GM12878 (cell line): ENCODE data around the gene TPD52L2. TPM values are rescaled to one million over a fixed set of nuclear protein-coding genes. Genes with fewer than 3 reads are reported as not detected.

Source experiments
- BCL11A ChIP-seq: IDR thresholded peaks from 2 replicates; pipeline ENCODE4 v1.6.1; 2011; ENCODE audit warnings: low read depth, low read length
- CREB1 ChIP-seq: IDR thresholded peaks from 2 replicates; pipeline ENCODE4 v1.6.1; 2012; ENCODE audit warnings: low read depth, mild to moderate bottlenecking, inconsistent platforms
- EED ChIP-seq: sonication (generic); IDR thresholded peaks from 2 replicates; pipeline ENCODE4 v1.6.1; 2016; ENCODE audit warnings: antibody characterized with exemption, low read depth
- ESRRA ChIP-seq: IDR thresholded peaks from 2 replicates; pipeline ENCODE4 v1.6.1; 2012; ENCODE audit warnings: mild to moderate bottlenecking, low read length, improper control_type of control experiment
- ETV6 ChIP-seq, 2 experiments: fragments of 450-650 bp in 1 of 2; IDR thresholded peaks in 1 of 2; conservative IDR thresholded peaks in 1 of 2; 2 replicates each; pipeline ENCODE4 v1.6.1; 2014; ENCODE audit warnings: antibody characterized with exemption in 1 of 2, borderline replicate concordance in 1 of 2, low read depth in 1 of 2, mild to moderate bottlenecking in 1 of 2, moderate library complexity in 1 of 2
- FOXK2 ChIP-seq: fragments of 450-650 bp; IDR thresholded peaks from 2 replicates; pipeline ENCODE4 v1.6.1; 2017; ENCODE audit warnings: mild to moderate bottlenecking, moderate library complexity
- HDAC6 ChIP-seq: fragments of 200-600 bp; sonication (generic); IDR thresholded peaks from one replicate; pipeline ENCODE4 v1.8.0; 2017; ENCODE audit warnings: antibody characterized with exemption; ENCODE audit not compliant: unreplicated experiment
- IRF3 ChIP-seq: fragments of 450-650 bp; IDR thresholded peaks from 2 replicates; pipeline ENCODE4 v1.6.1; 2014; ENCODE audit warnings: mild to moderate bottlenecking
- IRF5 ChIP-seq: fragments of 450-650 bp; IDR thresholded peaks from 2 replicates; pipeline ENCODE4 v1.6.1; 2017; ENCODE audit warnings: borderline replicate concordance
- KAT2A ChIP-seq: conservative IDR thresholded peaks from 2 replicates; pipeline ENCODE4 v1.6.1; 2011; ENCODE audit warnings: low read depth, low read length; ENCODE audit not compliant: control insufficient read depth
- MYB ChIP-seq: fragments of 150-350 bp; IDR thresholded peaks from 2 replicates; pipeline ENCODE4 v1.6.1; 2014; ENCODE audit warnings: mild to moderate bottlenecking, low read depth, low read length, borderline replicate concordance
- RCOR1 ChIP-seq: conservative IDR thresholded peaks from 2 replicates; pipeline ENCODE4 v1.6.1; 2012; ENCODE audit warnings: low read depth, low read length, improper control_type of control experiment
- RELA ChIP-seq: fragments of 450-650 bp; IDR thresholded peaks from 2 replicates; pipeline ENCODE4 v1.8.0; 2014; ENCODE audit warnings: borderline replicate concordance; ENCODE audit not compliant: partially characterized antibody
- RELB ChIP-seq: fragments of 450-650 bp; IDR thresholded peaks from 2 replicates; pipeline ENCODE4 v1.6.1; 2017; ENCODE audit warnings: low read depth, mild to moderate bottlenecking, moderate library complexity
- SREBF2 ChIP-seq: IDR thresholded peaks from 2 replicates; pipeline ENCODE4 v1.6.1; 2012; ENCODE audit warnings: mild to moderate bottlenecking, low read length
- TCF3 ChIP-seq: IDR thresholded peaks from 2 replicates; pipeline ENCODE4 v1.6.1; 2012; ENCODE audit warnings: low read depth, mild to moderate bottlenecking, low read length, borderline replicate concordance; ENCODE audit not compliant: insufficient read depth
- polyA plus RNA-seq, 11 experiments: library from polyadenylated mRNA; depleted of rRNA in 4 of 11; unstranded in 6 of 11; stranded (reverse) in 5 of 11; fragments of >200 nt; fragmentation: Nextera tagmentation in 4 of 11; fragmentation: Illumina TruSeq in 1 of 11; extraction: Ambion mirVana in 4 of 11; extraction: Trizol in 1 of 11; gene quantifications; 1 replicate in 1 of 11; 2 replicates in 10 of 11; pipeline versions ENCODE4 v1.2.1 to v1.2.3, GENCODE V29; 2011 to 2016; ENCODE audit warnings: inconsistent platforms in 2 of 11, missing spikeins in 2 of 11, low read depth in 1 of 11
- total RNA-seq, 4 experiments: library from RNA; depleted of rRNA in 3 of 4; stranded (reverse); fragments of >200 nt in 3 of 4; fragmentation: Illumina TruSeq in 1 of 4; extraction: Trizol in 1 of 4; gene quantifications; 2 replicates each; pipeline versions ENCODE4 v1.2.1 to v1.2.3, GENCODE V29; 2013 to 2021
- TF ChIP-seq, protein P1 (sequence below): fragments of 450-650 bp; IDR thresholded peaks from 2 replicates; pipeline ENCODE4 v1.6.1; 2017; ENCODE audit warnings: antibody characterized with exemption, mild to moderate bottlenecking, moderate library complexity
- TF ChIP-seq, protein P2 (sequence below): IDR thresholded peaks from 2 replicates; pipeline ENCODE4 v1.6.1; 2012; ENCODE audit warnings: mild to moderate bottlenecking, low read depth, low read length

The TPD52L2 gene
- total and polyA plus RNA-seq, 10 of the 15 experiments (the other 5 are each of a cell fraction or from before 2014, with no cell fraction given), result 1.6 to 71.0 (median 46.3) TPM

- peak in 1 of 2 experiments; percentile 81; a peak in 2 of 4 replicates for TF ChIP-seq ETV6 (conservative IDR thresholded peaks at IDR 0.05 in 1 of 2, IDR thresholded peaks at IDR 0.05 in 1 of 2; ENCODE audit: borderline replicate concordance in 1 of 2, low read depth in 1 of 2)
- TF ChIP-seq IRF3, result no peak; the same call in 1 of the 2 replicates
- TF ChIP-seq BCL11A, result peak; percentile 96
- TF ChIP-seq FOXK2, result no peak
- 0 out of 2 replicates have a peak, but pooled peaks have one; percentile 75 for TF ChIP-seq RCOR1
- TF ChIP-seq CREB1, result peak; percentile 91
- peak; percentile 45 for TF ChIP-seq RELA
- TF ChIP-seq HDAC6, result no peak
- TF ChIP-seq ESRRA, result 0 out of 2 replicates have a peak, but pooled peaks have one; percentile 9
- no peak for TF ChIP-seq SREBF2
- TF ChIP-seq, protein P1, sequence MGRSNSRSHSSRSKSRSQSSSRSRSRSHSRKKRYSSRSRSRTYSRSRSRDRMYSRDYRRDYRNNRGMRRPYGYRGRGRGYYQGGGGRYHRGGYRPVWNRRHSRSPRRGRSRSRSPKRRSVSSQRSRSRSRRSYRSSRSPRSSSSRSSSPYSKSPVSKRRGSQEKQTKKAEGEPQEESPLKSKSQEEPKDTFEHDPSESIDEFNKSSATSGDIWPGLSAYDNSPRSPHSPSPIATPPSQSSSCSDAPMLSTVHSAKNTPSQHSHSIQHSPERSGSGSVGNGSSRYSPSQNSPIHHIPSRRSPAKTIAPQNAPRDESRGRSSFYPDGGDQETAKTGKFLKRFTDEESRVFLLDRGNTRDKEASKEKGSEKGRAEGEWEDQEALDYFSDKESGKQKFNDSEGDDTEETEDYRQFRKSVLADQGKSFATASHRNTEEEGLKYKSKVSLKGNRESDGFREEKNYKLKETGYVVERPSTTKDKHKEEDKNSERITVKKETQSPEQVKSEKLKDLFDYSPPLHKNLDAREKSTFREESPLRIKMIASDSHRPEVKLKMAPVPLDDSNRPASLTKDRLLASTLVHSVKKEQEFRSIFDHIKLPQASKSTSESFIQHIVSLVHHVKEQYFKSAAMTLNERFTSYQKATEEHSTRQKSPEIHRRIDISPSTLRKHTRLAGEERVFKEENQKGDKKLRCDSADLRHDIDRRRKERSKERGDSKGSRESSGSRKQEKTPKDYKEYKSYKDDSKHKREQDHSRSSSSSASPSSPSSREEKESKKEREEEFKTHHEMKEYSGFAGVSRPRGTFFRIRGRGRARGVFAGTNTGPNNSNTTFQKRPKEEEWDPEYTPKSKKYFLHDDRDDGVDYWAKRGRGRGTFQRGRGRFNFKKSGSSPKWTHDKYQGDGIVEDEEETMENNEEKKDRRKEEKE, result no peak
- peak; percentile 95 for TF ChIP-seq EED
- TF ChIP-seq KAT2A, result no peak
- 0 out of 2 replicates have a peak, but pooled peaks have one; percentile 27 for TF ChIP-seq MYB
- TF ChIP-seq RELB, result peak; percentile 95
- no peak for TF ChIP-seq IRF5
- peak; percentile 99 for TF ChIP-seq TCF3
- TF ChIP-seq, protein P2, sequence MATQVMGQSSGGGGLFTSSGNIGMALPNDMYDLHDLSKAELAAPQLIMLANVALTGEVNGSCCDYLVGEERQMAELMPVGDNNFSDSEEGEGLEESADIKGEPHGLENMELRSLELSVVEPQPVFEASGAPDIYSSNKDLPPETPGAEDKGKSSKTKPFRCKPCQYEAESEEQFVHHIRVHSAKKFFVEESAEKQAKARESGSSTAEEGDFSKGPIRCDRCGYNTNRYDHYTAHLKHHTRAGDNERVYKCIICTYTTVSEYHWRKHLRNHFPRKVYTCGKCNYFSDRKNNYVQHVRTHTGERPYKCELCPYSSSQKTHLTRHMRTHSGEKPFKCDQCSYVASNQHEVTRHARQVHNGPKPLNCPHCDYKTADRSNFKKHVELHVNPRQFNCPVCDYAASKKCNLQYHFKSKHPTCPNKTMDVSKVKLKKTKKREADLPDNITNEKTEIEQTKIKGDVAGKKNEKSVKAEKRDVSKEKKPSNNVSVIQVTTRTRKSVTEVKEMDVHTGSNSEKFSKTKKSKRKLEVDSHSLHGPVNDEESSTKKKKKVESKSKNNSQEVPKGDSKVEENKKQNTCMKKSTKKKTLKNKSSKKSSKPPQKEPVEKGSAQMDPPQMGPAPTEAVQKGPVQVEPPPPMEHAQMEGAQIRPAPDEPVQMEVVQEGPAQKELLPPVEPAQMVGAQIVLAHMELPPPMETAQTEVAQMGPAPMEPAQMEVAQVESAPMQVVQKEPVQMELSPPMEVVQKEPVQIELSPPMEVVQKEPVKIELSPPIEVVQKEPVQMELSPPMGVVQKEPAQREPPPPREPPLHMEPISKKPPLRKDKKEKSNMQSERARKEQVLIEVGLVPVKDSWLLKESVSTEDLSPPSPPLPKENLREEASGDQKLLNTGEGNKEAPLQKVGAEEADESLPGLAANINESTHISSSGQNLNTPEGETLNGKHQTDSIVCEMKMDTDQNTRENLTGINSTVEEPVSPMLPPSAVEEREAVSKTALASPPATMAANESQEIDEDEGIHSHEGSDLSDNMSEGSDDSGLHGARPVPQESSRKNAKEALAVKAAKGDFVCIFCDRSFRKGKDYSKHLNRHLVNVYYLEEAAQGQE, result no peak
Observed at GRCh38 chr20:63850689-63851547, 14.2 kb upstream of the TPD52L2 start (continued).
